Fibroblast of the aortic adventitia (primary cell): ENCODE data around the gene ALOXE3. TPM values are rescaled to one million over a fixed set of nuclear protein-coding genes. Genes with fewer than 3 reads are reported as not detected.

Source experiments
- DNase-seq: peaks from one replicate; pipeline ENCODE4 v3.0.0-alpha.2; 2010; ENCODE audit warnings: low read depth
- H3K4me3 ChIP-seq: 2 replicates; pipeline ENCODE4 v1.5.1; 2011; ENCODE audit warnings: low read depth, mild to moderate bottlenecking, control low read depth, low read length, moderate library complexity
- CTCF ChIP-seq: IDR thresholded peaks from 2 replicates; pipeline ENCODE4 v1.5.1; 2011; ENCODE audit warnings: mild to moderate bottlenecking, low read length, control low read depth, inconsistent platforms; ENCODE audit not compliant: insufficient read depth
- total RNA-seq: library from RNA; depleted of rRNA; stranded (reverse); fragments of >200 nt; gene quantifications from 2 replicates; pipeline ENCODE4 v1.2.3, GENCODE V29; 2012; ENCODE audit warnings: low replicate concordance

The ALOXE3 gene
- total RNA-seq = 0.09 TPM in 1 of 2 replicates, not detected in the other

DNA sequence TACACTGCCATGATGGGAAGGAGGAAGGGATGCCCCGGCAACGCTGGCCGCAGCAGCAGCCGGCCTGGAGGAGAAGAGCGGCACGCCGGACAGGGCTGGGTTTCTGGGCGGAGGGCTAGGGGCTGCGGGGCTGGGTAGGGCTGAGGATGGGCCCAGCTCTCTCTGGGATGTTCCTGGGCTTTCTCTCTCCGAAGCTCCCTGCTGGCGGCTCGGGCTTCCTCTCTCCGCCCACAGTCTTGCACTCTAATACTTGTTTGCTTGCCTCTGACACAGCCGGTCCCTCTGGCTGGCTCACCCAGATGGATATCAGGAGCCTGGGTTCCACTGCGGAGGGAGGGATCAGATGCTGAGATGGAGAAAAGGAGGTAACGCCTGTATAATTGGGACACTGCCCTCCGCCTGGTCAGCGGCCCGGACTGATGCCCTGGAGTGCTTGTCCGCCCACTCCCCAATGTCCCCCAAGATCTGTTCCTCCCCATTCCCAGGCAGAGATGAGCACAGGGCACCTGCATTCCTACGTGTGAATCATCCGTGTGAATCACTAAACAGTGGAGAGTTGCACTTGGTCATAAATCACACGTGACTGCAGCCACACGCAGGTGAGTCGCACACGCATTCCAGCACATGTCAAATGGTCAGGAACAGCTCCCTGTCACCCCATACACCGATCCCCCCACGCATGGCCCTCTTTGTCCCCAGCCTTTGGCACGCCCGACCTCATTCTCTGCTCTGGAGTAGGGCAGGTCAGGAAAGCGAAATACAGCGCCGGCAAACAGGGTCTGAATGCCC lies at the start of gene ALOXE3:
Gene ALOXE3, minus strand, starts transcription at position 535 of the 789 bp plus-strand sequence. Its CDS starts 524 bp downstream, at position 11.
- TF ChIP-seq CTCF = no peak
- peak within 1 kb of the TSS; percentile 69 for H3K4me3 ChIP-seq
- peak; percentile 54 for DNase-seq

- no peak for DNase-seq
- TF ChIP-seq CTCF = no peak
These were observed 49.2 kb upstream of the ALOXE3 start for GRCh38 chr17:8167526-8167925.

GRCh38 chr17:8166731-8167130 lies 48.4 kb upstream of the ALOXE3 start:
- no peak overlapping the region for H3K4me3 ChIP-seq
- DNase-seq = no peak
- no peak for TF ChIP-seq CTCF

More at GRCh38 chr17:8167526-8167925, 49.2 kb upstream of the ALOXE3 start:
- no peak overlapping the region for H3K4me3 ChIP-seq

GRCh38 chr17:8164815-8165131 lies 46.5 kb upstream of the ALOXE3 start:
- H3K4me3 ChIP-seq = no peak overlapping the region
- no peak for TF ChIP-seq CTCF
- no peak for DNase-seq

DNA sequence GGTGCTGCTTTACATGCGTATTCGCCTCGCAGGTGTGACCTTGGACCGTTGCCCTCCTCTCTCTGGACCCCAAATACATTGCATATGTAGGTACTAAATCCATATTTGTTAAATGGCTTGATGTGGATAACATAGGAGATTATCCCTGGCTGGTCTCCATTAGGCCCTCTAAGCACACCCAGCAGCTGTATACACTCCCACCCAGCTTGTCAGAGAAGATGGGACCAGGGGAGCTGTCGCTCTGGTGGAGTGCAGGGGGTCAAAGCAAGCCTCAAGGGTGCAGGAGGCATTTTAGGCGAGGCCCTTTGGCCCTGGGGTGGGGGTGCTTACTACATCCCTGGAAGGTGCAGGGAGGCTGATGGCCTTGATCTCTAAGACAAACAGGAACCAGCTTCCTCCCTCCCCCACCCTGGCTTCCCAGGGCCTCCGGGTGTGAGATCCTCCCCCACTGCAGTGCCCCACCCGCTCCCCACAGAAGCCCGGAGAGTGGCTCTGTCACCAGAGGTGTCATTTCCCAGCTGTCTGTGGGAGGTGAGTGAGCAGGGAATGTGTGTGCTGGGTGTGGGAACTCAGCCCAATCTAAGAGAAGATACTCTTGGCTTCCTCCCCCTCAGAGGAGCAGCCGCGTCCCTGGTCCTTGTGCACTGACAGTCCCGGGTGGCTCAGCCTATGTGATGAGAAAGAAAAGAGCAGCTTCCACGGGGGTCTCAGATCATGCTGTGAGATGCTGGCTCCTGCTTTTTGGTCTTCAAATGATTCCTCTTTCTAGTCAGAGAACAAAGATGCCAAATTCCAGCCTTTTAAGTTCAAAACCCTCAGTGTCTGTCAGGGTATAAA lies 45.9 kb upstream of the ALOXE3 start:
- no peak for TF ChIP-seq CTCF
- peak; percentile 22 for DNase-seq
- no peak overlapping the region for H3K4me3 ChIP-seq

- no peak for TF ChIP-seq CTCF
- H3K4me3 ChIP-seq = peak overlapping the region; percentile 92
- DNase-seq = no peak
These were observed 45.0 kb upstream of the ALOXE3 start for GRCh38 chr17:8162997-8163977.
